Dendritic cell treated with granulocyte-macrophage colony-stimulating factor and Interleukin-4, amounts not matched to agents 40 ng/mL and 50 ng/mL, for 4 days (primary cell): Measurements from ENCODE around the gene KNDC1.
"Not testable (repeated sequence)": the region's sequence is repeated elsewhere in the genome, so short reads cannot be mapped to it uniquely, and the experiment has no call there.

Experiments used
- H3K27ac Mint-ChIP-seq: one replicate; pipeline ENCODE4 v1.8.0; 2022; ENCODE audit warnings: mild to moderate bottlenecking, mixed read lengths
- H3K27me3 Mint-ChIP-seq: one replicate; pipeline ENCODE4 v1.8.0; 2022; ENCODE audit warnings: mild to moderate bottlenecking, mixed read lengths
- H3K36me3 Mint-ChIP-seq: one replicate; pipeline ENCODE4 v1.8.0; 2022; ENCODE audit warnings: low read depth, mixed read lengths
- H3K4me1 Mint-ChIP-seq: one replicate; pipeline ENCODE4 v1.8.0; 2022; ENCODE audit warnings: low read depth, mixed read lengths
- H3K4me3 Mint-ChIP-seq: one replicate; pipeline ENCODE4 v1.8.0; 2022; ENCODE audit warnings: mild to moderate bottlenecking, moderate library complexity, mixed read lengths
- H3K9me3 Mint-ChIP-seq: one replicate; pipeline ENCODE4 v1.8.0; 2022; ENCODE audit warnings: mixed read lengths
- intact Hi-C: fragments of 100-400 bp; cut with micrococcal nuclease; formaldehyde crosslinking; loops from one replicate; pipeline ENCODE4 v1.15.0; 2022

Gene KNDC1

GRCh38 chr10:133166828-133167692 is 7.0 kb downstream of the KNDC1 start:
- no peaks in the 10 kb centered on the region for H3K4me1 Mint-ChIP-seq
- H3K36me3 Mint-ChIP-seq, result no peaks in the 10 kb centered on the region
- no peak overlapping the region for H3K27ac Mint-ChIP-seq
- H3K4me3 Mint-ChIP-seq, result no peak overlapping the region
- intact Hi-C loops, result no loop called here
- H3K27me3 Mint-ChIP-seq, result peaks cover 28% of the 10 kb centered on the region
- no peaks in the 10 kb centered on the region for H3K9me3 Mint-ChIP-seq

- H3K27me3 Mint-ChIP-seq, result peaks cover 22% of the 10 kb centered on the region
- no peak overlapping the region for H3K27ac Mint-ChIP-seq
- H3K36me3 Mint-ChIP-seq, result no peaks in the 10 kb centered on the region
- no peaks in the 10 kb centered on the region for H3K4me1 Mint-ChIP-seq
- peaks cover 3% of the 10 kb centered on the region for H3K9me3 Mint-ChIP-seq
- intact Hi-C loops, result no loop called here
- no peak overlapping the region for H3K4me3 Mint-ChIP-seq
Observed at GRCh38 chr10:133167693-133168616, 7.9 kb downstream of the KNDC1 start.

- intact Hi-C loops, result no loop called here
Observed at GRCh38 chr10:133168617-133169031, 8.6 kb downstream of the KNDC1 start.

GRCh38 chr10:133169173-133169947 is 9.3 kb downstream of the KNDC1 start:
- Mint-ChIP-seq H3K9me3 (peaks cover 17% of the 10 kb centered on the region), H3K36me3 (no peaks in the 10 kb centered on the region), H3K4me3 (no peak overlapping the region), H3K4me1 (peaks cover 7% of the 10 kb centered on the region), H3K27ac (no peak overlapping the region), H3K27me3 (peaks cover 14% of the 10 kb centered on the region)
- intact Hi-C loops, result no loop called here

More at GRCh38 chr10:133168617-133169031, 8.6 kb downstream of the KNDC1 start:
- no peaks in the 10 kb centered on the region for H3K36me3 Mint-ChIP-seq
- no peaks in the 10 kb centered on the region for H3K4me1 Mint-ChIP-seq
- peaks cover 18% of the 10 kb centered on the region for H3K27me3 Mint-ChIP-seq
- H3K27ac Mint-ChIP-seq, result no peak overlapping the region
- peaks cover 9% of the 10 kb centered on the region for H3K9me3 Mint-ChIP-seq
- H3K4me3 Mint-ChIP-seq, result no peak overlapping the region

- no peak overlapping the region for H3K4me3 Mint-ChIP-seq
- no peak overlapping the region for H3K27ac Mint-ChIP-seq
- peaks cover 24% of the 10 kb centered on the region for H3K9me3 Mint-ChIP-seq
- H3K36me3 Mint-ChIP-seq, result no peaks in the 10 kb centered on the region
- intact Hi-C loops, result no loop called here
- peaks cover 14% of the 10 kb centered on the region for H3K27me3 Mint-ChIP-seq
- peaks cover 12% of the 10 kb centered on the region for H3K4me1 Mint-ChIP-seq
Observed at GRCh38 chr10:133170092-133170491, 10.1 kb downstream of the KNDC1 start.

- Mint-ChIP-seq H3K27me3 (peaks cover 16% of the 10 kb centered on the region), H3K4me1 (peaks cover 12% of the 10 kb centered on the region), H3K27ac (no peak overlapping the region), H3K4me3 (no peak overlapping the region), H3K9me3 (peaks cover 51% of the 10 kb centered on the region), H3K36me3 (no peaks in the 10 kb centered on the region)
- intact Hi-C loops, result no loop called here
Observed at GRCh38 chr10:133173860-133174640, 14.0 kb downstream of the KNDC1 start.

- Mint-ChIP-seq H3K36me3 (no peaks in the 10 kb centered on the region), H3K9me3 (peaks cover 51% of the 10 kb centered on the region), H3K27ac (no peak overlapping the region)
Observed at GRCh38 chr10:133174689-133175263, 14.8 kb downstream of the KNDC1 start.

GRCh38 chr10:133175624-133176023 is 15.6 kb downstream of the KNDC1 start:
- peaks cover 12% of the 10 kb centered on the region for H3K4me1 Mint-ChIP-seq
- peaks cover 17% of the 10 kb centered on the region for H3K27me3 Mint-ChIP-seq
- intact Hi-C loops, H3K4me3 Mint-ChIP-seq, H3K36me3 Mint-ChIP-seq, H3K27ac Mint-ChIP-seq: not testable (repeated sequence)
- H3K9me3 Mint-ChIP-seq, result peaks cover 51% of the 10 kb centered on the region

More at GRCh38 chr10:133174689-133175263, 14.8 kb downstream of the KNDC1 start:
- intact Hi-C loops, result no loop called here
- H3K4me1 Mint-ChIP-seq, result peaks cover 12% of the 10 kb centered on the region
- no peak overlapping the region for H3K4me3 Mint-ChIP-seq
- H3K27me3 Mint-ChIP-seq, result peaks cover 14% of the 10 kb centered on the region

- intact Hi-C loops, result no loop called here
- Mint-ChIP-seq H3K36me3 (no peaks in the 10 kb centered on the region), H3K27me3 (peaks cover 15% of the 10 kb centered on the region), H3K4me1 (peaks cover 12% of the 10 kb centered on the region), H3K27ac (no peak overlapping the region), H3K9me3 (peaks cover 51% of the 10 kb centered on the region), H3K4me3 (no peak overlapping the region)
Observed at GRCh38 chr10:133176546-133176945, 16.5 kb downstream of the KNDC1 start.

GRCh38 chr10:133177380-133178157 is 17.6 kb downstream of the KNDC1 start:
- H3K9me3 Mint-ChIP-seq, result peaks cover 51% of the 10 kb centered on the region
- no peak overlapping the region for H3K4me3 Mint-ChIP-seq
- no peak overlapping the region for H3K27ac Mint-ChIP-seq
- peaks cover 12% of the 10 kb centered on the region for H3K27me3 Mint-ChIP-seq
- peaks cover 12% of the 10 kb centered on the region for H3K4me1 Mint-ChIP-seq
- H3K36me3 Mint-ChIP-seq, result no peaks in the 10 kb centered on the region
- intact Hi-C loops, result no loop called here

GRCh38 chr10:133178357-133179127 is 18.5 kb downstream of the KNDC1 start:
- Mint-ChIP-seq H3K27ac (no peak overlapping the region), H3K36me3 (no peaks in the 10 kb centered on the region), H3K27me3 (peaks cover 9% of the 10 kb centered on the region), H3K4me3 (no peak overlapping the region), H3K4me1 (peaks cover 12% of the 10 kb centered on the region), H3K9me3 (peaks cover 42% of the 10 kb centered on the region)
- intact Hi-C loops, result no loop called here

- no peak overlapping the region for H3K27ac Mint-ChIP-seq
- peaks cover 8% of the 10 kb centered on the region for H3K4me1 Mint-ChIP-seq
- peaks cover 37% of the 10 kb centered on the region for H3K9me3 Mint-ChIP-seq
- intact Hi-C loops, result no loop called here
- no peaks in the 10 kb centered on the region for H3K36me3 Mint-ChIP-seq
- H3K27me3 Mint-ChIP-seq, result peaks cover 9% of the 10 kb centered on the region
- no peak overlapping the region for H3K4me3 Mint-ChIP-seq
Observed at GRCh38 chr10:133179128-133179520, 19.1 kb downstream of the KNDC1 start.
